Tibial nerve (tissue), 3 donors: ENCODE data around the gene MED26.

Experiments
- CTCF ChIP-seq, 5 experiments: fragments of 200-600 bp in 3 of 5; fragments of 450-650 bp in 2 of 5; sonication (generic) in 3 of 5; IDR thresholded peaks; one replicate each; pipeline ENCODE4 v1.5.1; 2016 to 2019; ENCODE audit warnings: antibody characterized with exemption in 5 of 5, mild to moderate bottlenecking in 3 of 5, moderate library complexity in 2 of 5
- POLR2A ChIP-seq, 2 donors: fragments of 450-650 bp; IDR thresholded peaks; one replicate each; pipeline ENCODE4 v1.6.1; 2017; ENCODE audit warnings: antibody characterized with exemption in 2 of 2, mild to moderate bottlenecking in 2 of 2, moderate library complexity in 2 of 2

GRCh38 chr19:16624236-16624635 lies 3.8 kb downstream of the MED26 start:
- TF ChIP-seq POLR2A (IDR thresholded peaks at IDR 0.05), result no peak
- TF ChIP-seq CTCF (IDR thresholded peaks at IDR 0.05), result no peak
